RWPE1 (cell line): ENCODE measurements around the gene CPHXL.

Source experiments
- CTCF ChIA-PET: fragments of 350-600 bp; sonication (Branson Sonifier 250); formaldehyde crosslinking; extraction: SDS; loops from one replicate; lab custom pipeline; 2021; lab: Yijun Ruan, JAX
- POLR2A ChIA-PET: fragments of 400-600 bp; formaldehyde crosslinking; extraction: SDS; loops from one replicate; lab custom pipeline; 2020; ENCODE audit warnings: antibody characterized with exemption; ENCODE audit not compliant: low non-redundant PET; lab: Yijun Ruan, JAX
- DNase-seq: peaks from one replicate; pipeline ENCODE4 v3.0.0; 2012; ENCODE audit warnings: low spot score
- H3K27ac ChIP-seq: fragments of 450-650 bp; 2 replicates; pipeline ENCODE4 v1.5.1; 2017
- TF ChIP-seq, protein P1 (sequence below): fragments of 450-650 bp; conservative IDR thresholded peaks from 2 replicates; pipeline ENCODE4 v1.5.1; 2017; ENCODE audit warnings: low read depth, mild to moderate bottlenecking

The CPHXL gene

DNA sequence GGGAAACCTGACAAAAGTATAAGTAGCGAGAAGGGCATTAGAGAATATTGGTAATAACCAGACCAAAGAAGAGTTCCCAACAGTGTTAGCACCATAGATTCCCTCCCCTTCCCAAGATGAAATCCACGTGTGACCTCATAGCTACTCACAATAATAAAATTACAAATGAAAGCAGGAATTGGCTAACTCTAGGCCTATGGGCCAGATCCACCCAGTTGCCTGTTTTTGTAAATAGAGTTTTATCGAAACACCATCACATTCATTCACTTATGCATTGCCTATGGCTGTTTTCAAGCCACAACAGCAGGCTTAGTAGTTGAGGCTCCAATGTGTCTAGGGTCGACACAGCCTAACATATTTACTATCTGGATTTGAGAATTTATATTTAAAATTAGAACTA, 7.8 kb downstream of the CPHXL start:
- TF ChIP-seq, protein P1, sequence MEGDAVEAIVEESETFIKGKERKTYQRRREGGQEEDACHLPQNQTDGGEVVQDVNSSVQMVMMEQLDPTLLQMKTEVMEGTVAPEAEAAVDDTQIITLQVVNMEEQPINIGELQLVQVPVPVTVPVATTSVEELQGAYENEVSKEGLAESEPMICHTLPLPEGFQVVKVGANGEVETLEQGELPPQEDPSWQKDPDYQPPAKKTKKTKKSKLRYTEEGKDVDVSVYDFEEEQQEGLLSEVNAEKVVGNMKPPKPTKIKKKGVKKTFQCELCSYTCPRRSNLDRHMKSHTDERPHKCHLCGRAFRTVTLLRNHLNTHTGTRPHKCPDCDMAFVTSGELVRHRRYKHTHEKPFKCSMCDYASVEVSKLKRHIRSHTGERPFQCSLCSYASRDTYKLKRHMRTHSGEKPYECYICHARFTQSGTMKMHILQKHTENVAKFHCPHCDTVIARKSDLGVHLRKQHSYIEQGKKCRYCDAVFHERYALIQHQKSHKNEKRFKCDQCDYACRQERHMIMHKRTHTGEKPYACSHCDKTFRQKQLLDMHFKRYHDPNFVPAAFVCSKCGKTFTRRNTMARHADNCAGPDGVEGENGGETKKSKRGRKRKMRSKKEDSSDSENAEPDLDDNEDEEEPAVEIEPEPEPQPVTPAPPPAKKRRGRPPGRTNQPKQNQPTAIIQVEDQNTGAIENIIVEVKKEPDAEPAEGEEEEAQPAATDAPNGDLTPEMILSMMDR, result no peak
- CTCF ChIA-PET, result no interaction called here
- POLR2A ChIA-PET, result no interaction called here
- no peak overlapping the region for H3K27ac ChIP-seq
- no peak for DNase-seq

DNA sequence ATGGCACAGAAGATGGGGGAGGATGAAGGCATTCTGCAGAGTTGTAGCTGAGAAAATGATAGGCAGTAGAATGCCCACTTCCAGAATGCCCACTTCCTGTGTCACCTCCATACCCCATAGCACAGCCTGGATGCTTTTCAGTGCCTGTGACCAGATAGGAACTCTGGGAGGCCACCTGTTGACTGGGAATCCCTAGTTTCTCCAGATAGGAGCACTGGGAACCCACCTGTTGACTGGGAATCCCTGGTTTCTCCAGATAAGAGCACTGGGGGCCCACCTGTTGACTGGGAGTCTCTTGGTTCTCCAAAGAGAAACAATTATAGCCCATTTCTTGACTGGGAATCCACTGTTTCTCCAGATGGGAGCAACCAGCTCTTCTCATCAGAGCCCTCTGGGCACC, 11.6 kb downstream of the CPHXL start:
- TF ChIP-seq, protein P1, result no peak
- CTCF ChIA-PET, result no interaction called here
- no peak for DNase-seq
- no peak overlapping the region for H3K27ac ChIP-seq
- POLR2A ChIA-PET, result no interaction called here

DNA sequence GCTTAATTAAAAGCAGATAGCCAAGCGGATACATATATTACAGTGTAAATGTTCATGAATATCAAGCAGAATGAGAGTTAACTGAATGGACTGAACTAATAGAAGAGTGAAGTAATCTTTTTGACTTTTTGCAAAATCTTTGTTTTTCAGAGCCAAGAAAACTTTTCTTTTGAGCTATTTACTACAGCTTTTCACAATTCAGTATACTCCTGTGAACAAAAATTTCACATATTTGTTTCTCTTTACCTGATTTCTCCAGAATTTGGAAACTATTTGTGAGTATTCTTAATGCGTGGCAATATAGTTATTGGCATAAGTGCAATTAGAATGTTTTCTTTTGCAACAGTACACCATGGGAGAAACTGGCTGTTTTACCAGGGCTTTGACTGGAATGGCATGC, 15.9 kb downstream of the CPHXL start:
- no peak overlapping the region for H3K27ac ChIP-seq
- ChIA-PET POLR2A (no interaction called here), CTCF (interaction anchor here (0.6 kb wide), 1 partner anchor 13 kb away, joined by 3 read pairs; no protein-coding TSS in a partner anchor)
- TF ChIP-seq, protein P1, result no peak
- DNase-seq, result no peak

- ChIA-PET CTCF (interaction anchor here (0.7 kb wide), 1 partner anchor 1691 kb away, joined by 3 read pairs; no protein-coding TSS in a partner anchor), POLR2A (no interaction called here)
- TF ChIP-seq, protein P1, result no peak
- no peak overlapping the region for H3K27ac ChIP-seq
- DNase-seq, result no peak
Observed at GRCh38 chr16:75703306-75703705, 23.0 kb downstream of the CPHXL start.

DNA sequence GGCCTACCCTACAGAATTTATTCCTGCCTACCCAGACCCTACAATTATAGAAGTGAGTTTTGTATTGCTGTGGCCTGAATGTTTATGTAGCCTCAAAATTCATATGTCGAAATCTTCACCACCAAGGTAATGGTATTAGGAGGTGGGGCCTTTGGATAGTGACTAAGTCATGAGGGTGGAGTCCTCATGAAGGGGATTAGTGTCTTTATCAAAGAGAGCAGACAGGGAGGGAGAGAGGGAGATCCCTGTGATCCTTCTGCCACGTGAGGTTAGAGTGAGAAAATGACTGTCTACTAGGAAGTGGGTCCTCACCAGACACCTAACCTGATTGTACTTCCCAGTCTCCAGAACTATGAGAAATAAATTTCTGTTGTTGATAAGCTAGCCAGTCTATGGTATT, 24.0 kb downstream of the CPHXL start:
- ChIA-PET POLR2A (no interaction called here), CTCF (interaction anchor here (0.5 to 0.6 kb wide), 2 partner anchors 777 to 1519 kb away, joined by 5 to 7 read pairs; no protein-coding TSS in a partner anchor)
- peak; percentile 11 for DNase-seq
- TF ChIP-seq, protein P1, result no peak
- H3K27ac ChIP-seq, result no peak overlapping the region

GRCh38 chr16:75701361-75701760, 24.9 kb downstream of the CPHXL start, which contains the start of gene DUXB:
DUXB (minus strand) TSS chr16:75701461; CDS start chr16:75701418, 43 bp downstream.
- DNase-seq, result no peak
- TF ChIP-seq, protein P1, result no peak
- ChIA-PET POLR2A (no interaction called here), CTCF (interaction anchor here (0.6 to 0.7 kb wide), 2 partner anchors 48 to 1520 kb away, joined by 3 to 7 read pairs; no protein-coding TSS in a partner anchor)
- no peak within 1 kb of the TSS for H3K27ac ChIP-seq
